Stomach smooth muscle (tissue), 2 donors: ENCODE results near the gene TEX54.
A peak's percentile ranks its signal among the peaks of the same experiment; 100 is the strongest.

Experiments used
- H3K27ac ChIP-seq: one replicate; pipeline ENCODE4 v1.7.0; 2013; ENCODE audit warnings: mild to moderate bottlenecking, low read length, inconsistent platforms
- H3K27me3 ChIP-seq, 2 donors: one replicate each; pipeline ENCODE4 v1.7.0; 2013; ENCODE audit warnings: low read length in 2 of 2; ENCODE audit not compliant: insufficient read depth in 2 of 2, control insufficient read depth in 1 of 2
- H3K36me3 ChIP-seq, 2 donors: one replicate each; pipeline ENCODE4 v1.7.0; 2013; ENCODE audit warnings: low read length in 2 of 2; ENCODE audit not compliant: control insufficient read depth in 2 of 2, insufficient read depth in 2 of 2
- H3K4me1 ChIP-seq: one replicate; pipeline ENCODE4 v1.7.0; 2013; ENCODE audit warnings: low read length; ENCODE audit not compliant: control insufficient read depth, insufficient read depth
- H3K4me3 ChIP-seq, 2 donors: one replicate each; pipeline ENCODE4 v1.7.0; 2013; ENCODE audit warnings: low read length in 2 of 2
- H3K9ac ChIP-seq, 2 donors: one replicate each; pipeline ENCODE4 v1.7.0; 2013; ENCODE audit warnings: low read length in 2 of 2, mild to moderate bottlenecking in 1 of 2
- H3K9me3 ChIP-seq, 2 donors: one replicate each; pipeline ENCODE4 v1.7.0; 2013; ENCODE audit warnings: low read length in 2 of 2; ENCODE audit not compliant: control insufficient read depth in 2 of 2
- donor health status: healthy.
- donor health status: Pancreatic carcinoma.

Gene TEX54

GRCh38 chr11:62823677-62824076 lies 9.0 kb downstream of the TEX54 start:
- H3K27ac ChIP-seq = no peak overlapping the region
- no peaks in the 10 kb centered on the region for H3K4me1 ChIP-seq
- peaks cover 45 to 49% of the 10 kb centered on the region in 2 donors for H3K36me3 ChIP-seq
- H3K9me3 ChIP-seq = no peaks in the 10 kb centered on the region
- no peak overlapping the region for H3K9ac ChIP-seq
- H3K4me3 ChIP-seq = no peak overlapping the region
- no peaks in the 10 kb centered on the region for H3K27me3 ChIP-seq

- no peak overlapping the region for H3K27ac ChIP-seq
- no peak overlapping the region for H3K4me3 ChIP-seq
- no peak overlapping the region for H3K9ac ChIP-seq
- H3K9me3 ChIP-seq = no peaks in the 10 kb centered on the region
- H3K4me1 ChIP-seq = no peaks in the 10 kb centered on the region
- H3K36me3 ChIP-seq = peaks cover 10 to 14% of the 10 kb centered on the region in 2 donors
- no peaks in the 10 kb centered on the region for H3K27me3 ChIP-seq
Observed at GRCh38 chr11:62817129-62817528, 15.5 kb downstream of the TEX54 start.

GRCh38 chr11:62816557-62816956 lies 16.1 kb downstream of the TEX54 start:
- Histone ChIP-seq H3K36me3 (peaks cover 8 to 13% of the 10 kb centered on the region in 2 donors), H3K4me1 (no peaks in the 10 kb centered on the region), H3K9me3 (no peaks in the 10 kb centered on the region), H3K27ac (no peak overlapping the region), H3K4me3 (no peak overlapping the region), H3K9ac (no peak overlapping the region), H3K27me3 (no peaks in the 10 kb centered on the region)

GRCh38 chr11:62811659-62812058 lies 21.0 kb downstream of the TEX54 start:
- Histone ChIP-seq H3K27me3 (no peaks in the 10 kb centered on the region), H3K27ac (no peak overlapping the region), H3K36me3 (peaks cover 7 to 8% of the 10 kb centered on the region in 2 donors), H3K9me3 (no peaks in the 10 kb centered on the region), H3K4me1 (peaks cover under 1% of the 10 kb centered on the region), H3K4me3 (no peak overlapping the region), H3K9ac (no peak overlapping the region)

- Histone ChIP-seq H3K4me3 (no peak overlapping the region), H3K27ac (no peak overlapping the region), H3K27me3 (no peaks in the 10 kb centered on the region), H3K9me3 (no peaks in the 10 kb centered on the region), H3K4me1 (peaks cover 8% of the 10 kb centered on the region), H3K9ac (no peak overlapping the region), H3K36me3 (peaks cover 7 to 8% of the 10 kb centered on the region in 2 donors)
Observed at GRCh38 chr11:62810748-62811147, 21.9 kb downstream of the TEX54 start.

- peak overlapping the region; percentile 87 for H3K27ac ChIP-seq
- H3K4me3 ChIP-seq = no peak overlapping the region
- no peaks in the 10 kb centered on the region for H3K9me3 ChIP-seq
- H3K27me3 ChIP-seq = no peaks in the 10 kb centered on the region
- no peak overlapping the region for H3K9ac ChIP-seq
- H3K4me1 ChIP-seq = peaks cover 31% of the 10 kb centered on the region
- H3K36me3 ChIP-seq = peaks cover 16 to 21% of the 10 kb centered on the region in 2 donors
Observed at GRCh38 chr11:62806611-62807121, 26.0 kb downstream of the TEX54 start.

GRCh38 chr11:62805961-62806441 lies 26.6 kb downstream of the TEX54 start:
- Histone ChIP-seq H3K4me3 (peak overlapping the region; percentile 77 to 98), H3K36me3 (peaks cover 23 to 28% of the 10 kb centered on the region in 2 donors), H3K27me3 (no peaks in the 10 kb centered on the region), H3K4me1 (peaks cover 31% of the 10 kb centered on the region), H3K9me3 (no peaks in the 10 kb centered on the region), H3K9ac (peak overlapping the region; percentile 77 to 90), H3K27ac (peak overlapping the region; percentile 87)

- H3K9me3 ChIP-seq = no peaks in the 10 kb centered on the region
- peak within 1 kb of the TSS; percentile 77 to 98 for H3K4me3 ChIP-seq
- H3K4me1 ChIP-seq = peaks cover 31% of the 10 kb centered on the region
- H3K27ac ChIP-seq = peak within 1 kb of the TSS; percentile 87
- H3K36me3 ChIP-seq = peaks cover 30 to 32% of the 10 kb centered on the region in 2 donors
- H3K27me3 ChIP-seq = no peaks in the 10 kb centered on the region
- peak within 1 kb of the TSS; percentile 90 to 94 for H3K9ac ChIP-seq
Observed at GRCh38 chr11:62805076-62805892, 27.4 kb downstream of the TEX54 start, which contains the start of gene NXF1. NXF1 (minus strand) TSS chr11:62805440; CDS start chr11:62805356, 84 bp downstream.

- H3K27ac ChIP-seq = peak overlapping the region; percentile 87
- peak overlapping the region; percentile 77 to 98 for H3K4me3 ChIP-seq
- H3K36me3 ChIP-seq = peaks cover 38 to 39% of the 10 kb centered on the region in 2 donors
- peaks cover 31% of the 10 kb centered on the region for H3K4me1 ChIP-seq
- no peaks in the 10 kb centered on the region for H3K27me3 ChIP-seq
- peak overlapping the region; percentile 90 to 94 for H3K9ac ChIP-seq
- H3K9me3 ChIP-seq = no peaks in the 10 kb centered on the region
Observed at GRCh38 chr11:62804310-62805075, 28.1 kb downstream of the TEX54 start.

GRCh38 chr11:62801071-62801470 lies 31.6 kb downstream of the TEX54 start:
- H3K4me1 ChIP-seq = peaks cover 25% of the 10 kb centered on the region
- H3K36me3 ChIP-seq = peaks cover 60 to 61% of the 10 kb centered on the region in 2 donors
- no peak overlapping the region for H3K27ac ChIP-seq
- peak overlapping the region in 1 of 2 donors; percentile 5 for H3K9ac ChIP-seq
- no peaks in the 10 kb centered on the region for H3K9me3 ChIP-seq
- H3K4me3 ChIP-seq = no peak overlapping the region
- no peaks in the 10 kb centered on the region for H3K27me3 ChIP-seq
